ENCODE results near the gene NPR1. TPM values are rescaled to one million over a fixed set of nuclear protein-coding genes. Genes with fewer than 3 reads are reported as not detected.

The NPR1 gene
- total and polyA plus RNA-seq, 2 of the 13 experiments (the other 11 are each of a cell fraction or from before 2014, with no cell fraction given): not detected

DNA sequence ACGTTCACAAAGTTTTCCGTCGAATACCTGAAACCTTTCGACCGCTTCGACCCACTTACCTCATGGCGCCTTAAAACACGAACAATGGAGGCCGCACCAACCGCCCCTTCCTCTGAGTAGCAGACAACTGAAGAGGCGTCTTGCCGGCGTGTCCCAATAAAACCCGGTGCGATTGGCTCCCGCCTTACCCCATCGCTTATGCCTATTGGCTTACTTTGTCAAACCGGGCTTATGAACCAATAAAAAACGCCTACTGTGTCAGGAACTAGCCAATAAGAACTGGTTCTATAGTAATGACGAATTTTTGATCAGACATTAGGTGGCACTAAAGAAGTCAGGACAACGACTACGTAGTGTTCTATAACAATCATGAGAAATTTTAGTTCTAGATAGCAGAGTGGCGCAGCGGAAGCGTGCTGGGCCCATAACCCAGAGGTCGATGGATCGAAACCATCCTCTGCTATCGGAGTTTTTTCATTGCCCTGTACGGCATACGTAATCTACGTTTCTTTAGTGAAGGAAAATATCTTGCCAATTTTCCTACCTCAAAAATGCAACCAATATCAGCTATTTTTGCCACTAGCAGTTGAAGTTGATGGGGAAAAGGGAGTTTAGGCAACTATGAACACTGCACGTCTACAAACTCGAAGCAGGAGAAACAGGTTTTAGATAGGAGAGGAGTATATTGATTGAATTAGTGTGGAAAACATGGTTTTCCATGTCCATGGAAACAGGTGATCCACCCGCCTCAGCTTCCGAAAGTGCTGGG is 7.4 kb upstream of the NPR1 start, which contains the start of gene ILF2 (continued):
- peak; percentile 60; the same call in 1 of the 2 replicates for TF ChIP-seq IKZF5 (CRISPR knock-in tag; IDR thresholded peaks at IDR 0.05)
- no peak for TF ChIP-seq ZNF251 (CRISPR knock-in tag; IDR thresholded peaks at IDR 0.05)
- no peak for TF ChIP-seq NFIB (CRISPR knock-in tag; IDR thresholded peaks at IDR 0.05; ENCODE audit: borderline replicate concordance)
- TF ChIP-seq ZNF614 (CRISPR knock-in tag; IDR thresholded peaks at IDR 0.05; ENCODE audit: borderline replicate concordance): peak; percentile 63; the same call in 1 of the 2 replicates
- TF ChIP-seq ZNF83 (CRISPR knock-in tag; IDR thresholded peaks at IDR 0.05; ENCODE audit: borderline replicate concordance): no peak
- no peak for TF ChIP-seq TEAD2 (CRISPR knock-in tag; IDR thresholded peaks at IDR 0.05)
- TF ChIP-seq ZBTB4 (CRISPR knock-in tag; IDR thresholded peaks at IDR 0.05; ENCODE audit: borderline replicate concordance): no peak
- TF ChIP-seq KDM3A (CRISPR knock-in tag; IDR thresholded peaks at IDR 0.05; ENCODE audit: low read depth): no peak; the same call in 1 of the 2 replicates
- TF ChIP-seq, protein P1, sequence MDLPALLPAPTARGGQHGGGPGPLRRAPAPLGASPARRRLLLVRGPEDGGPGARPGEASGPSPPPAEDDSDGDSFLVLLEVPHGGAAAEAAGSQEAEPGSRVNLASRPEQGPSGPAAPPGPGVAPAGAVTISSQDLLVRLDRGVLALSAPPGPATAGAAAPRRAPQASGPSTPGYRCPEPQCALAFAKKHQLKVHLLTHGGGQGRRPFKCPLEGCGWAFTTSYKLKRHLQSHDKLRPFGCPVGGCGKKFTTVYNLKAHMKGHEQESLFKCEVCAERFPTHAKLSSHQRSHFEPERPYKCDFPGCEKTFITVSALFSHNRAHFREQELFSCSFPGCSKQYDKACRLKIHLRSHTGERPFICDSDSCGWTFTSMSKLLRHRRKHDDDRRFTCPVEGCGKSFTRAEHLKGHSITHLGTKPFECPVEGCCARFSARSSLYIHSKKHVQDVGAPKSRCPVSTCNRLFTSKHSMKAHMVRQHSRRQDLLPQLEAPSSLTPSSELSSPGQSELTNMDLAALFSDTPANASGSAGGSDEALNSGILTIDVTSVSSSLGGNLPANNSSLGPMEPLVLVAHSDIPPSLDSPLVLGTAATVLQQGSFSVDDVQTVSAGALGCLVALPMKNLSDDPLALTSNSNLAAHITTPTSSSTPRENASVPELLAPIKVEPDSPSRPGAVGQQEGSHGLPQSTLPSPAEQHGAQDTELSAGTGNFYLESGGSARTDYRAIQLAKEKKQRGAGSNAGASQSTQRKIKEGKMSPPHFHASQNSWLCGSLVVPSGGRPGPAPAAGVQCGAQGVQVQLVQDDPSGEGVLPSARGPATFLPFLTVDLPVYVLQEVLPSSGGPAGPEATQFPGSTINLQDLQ (CRISPR knock-in tag; IDR thresholded peaks at IDR 0.05): no peak
- no peak for TF ChIP-seq GATA4 (IDR thresholded peaks at IDR 0.05; ENCODE audit: borderline replicate concordance, low read depth)
- no peak for TF ChIP-seq ZNF563 (CRISPR knock-in tag; IDR thresholded peaks at IDR 0.05)
- TF ChIP-seq TCF7L2 (IDR thresholded peaks at IDR 0.05; ENCODE audit: low read depth, low read length): no peak
- TF ChIP-seq, protein P2, sequence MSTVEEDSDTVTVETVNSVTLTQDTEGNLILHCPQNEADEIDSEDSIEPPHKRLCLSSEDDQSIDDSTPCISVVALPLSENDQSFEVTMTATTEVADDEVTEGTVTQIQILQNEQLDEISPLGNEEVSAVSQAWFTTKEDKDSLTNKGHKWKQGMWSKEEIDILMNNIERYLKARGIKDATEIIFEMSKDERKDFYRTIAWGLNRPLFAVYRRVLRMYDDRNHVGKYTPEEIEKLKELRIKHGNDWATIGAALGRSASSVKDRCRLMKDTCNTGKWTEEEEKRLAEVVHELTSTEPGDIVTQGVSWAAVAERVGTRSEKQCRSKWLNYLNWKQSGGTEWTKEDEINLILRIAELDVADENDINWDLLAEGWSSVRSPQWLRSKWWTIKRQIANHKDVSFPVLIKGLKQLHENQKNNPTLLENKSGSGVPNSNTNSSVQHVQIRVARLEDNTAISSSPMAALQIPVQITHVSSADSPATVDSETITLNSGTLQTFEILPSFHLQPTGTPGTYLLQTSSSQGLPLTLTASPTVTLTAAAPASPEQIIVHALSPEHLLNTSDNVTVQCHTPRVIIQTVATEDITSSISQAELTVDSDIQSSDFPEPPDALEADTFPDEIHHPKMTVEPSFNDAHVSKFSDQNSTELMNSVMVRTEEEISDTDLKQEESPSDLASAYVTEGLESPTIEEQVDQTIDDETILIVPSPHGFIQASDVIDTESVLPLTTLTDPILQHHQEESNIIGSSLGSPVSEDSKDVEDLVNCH (CRISPR knock-in tag; IDR thresholded peaks at IDR 0.05): no peak
- no peak for TF ChIP-seq NFE2L2 (IDR thresholded peaks at IDR 0.05; ENCODE audit: low read length)
- no peak for TF ChIP-seq ZSCAN9 (CRISPR knock-in tag; IDR thresholded peaks at IDR 0.05; ENCODE audit: borderline replicate concordance)
- TF ChIP-seq ZNF382 (CRISPR knock-in tag; IDR thresholded peaks at IDR 0.05; ENCODE audit: borderline replicate concordance): no peak
- TF ChIP-seq ZFY (CRISPR knock-in tag; IDR thresholded peaks at IDR 0.05): peak; percentile 87
- 0 out of 2 replicates have a peak, but pooled peaks have one; percentile 67 for TF ChIP-seq FOXJ3 (CRISPR knock-in tag; IDR thresholded peaks at IDR 0.05; ENCODE audit: borderline replicate concordance)

All from HepG2 (cell line).